Sigmoid colon (tissue), 7 donors: ENCODE data around the gene CREB3L2. TPM values are rescaled to one million over a fixed set of nuclear protein-coding genes. Genes with fewer than 3 reads are reported as not detected.

ENCODE experiments used
- DNase-seq: peaks from one replicate; pipeline ENCODE4 v3.0.0-alpha.2; 2019
- H3K27ac ChIP-seq, 4 donors: fragments of 200-600 bp; sonication (generic); one replicate each; pipeline ENCODE4 v1.5.1; 2016 to 2019; ENCODE audit warnings: mild to moderate bottlenecking in 1 of 4
- H3K27me3 ChIP-seq, 3 donors: fragments of 200-600 bp; sonication (generic); one replicate each; pipeline ENCODE4 v1.5.1; 2019; ENCODE audit warnings: mild to moderate bottlenecking in 1 of 3
- H3K36me3 ChIP-seq, 4 donors: fragments of 200-600 bp; sonication (generic); one replicate each; pipeline ENCODE4 v1.5.1; 2016 to 2019
- H3K4me1 ChIP-seq, 4 donors: fragments of 200-600 bp; sonication (generic); one replicate each; pipeline ENCODE4 v1.5.1; 2017 to 2019
- H3K4me3 ChIP-seq, 4 donors: fragments of 200-600 bp; sonication (generic); one replicate each; pipeline ENCODE4 v1.5.1; 2017 to 2019; ENCODE audit warnings: mild to moderate bottlenecking in 2 of 4, moderate library complexity in 1 of 4
- H3K9me3 ChIP-seq, 4 donors: fragments of 200-600 bp in 3 of 4; sonication (generic) in 3 of 4; one replicate each; pipeline versions ENCODE4 v1.5.1 to v1.6.1; 2013 to 2019
- EP300 ChIP-seq, 4 donors: sonication (generic); formaldehyde crosslinking; IDR thresholded peaks; one replicate each; pipeline ENCODE4 v1.6.1; 2017; ENCODE audit warnings: antibody characterized with exemption in 4 of 4
- POLR2A ChIP-seq, 2 donors: fragments of 450-650 bp; IDR thresholded peaks; one replicate each; pipeline ENCODE4 v1.6.1; 2016; ENCODE audit warnings: antibody characterized with exemption in 2 of 2, mild to moderate bottlenecking in 2 of 2, moderate library complexity in 2 of 2
- POLR2AphosphoS5 ChIP-seq, 4 donors: sonication (generic); formaldehyde crosslinking; IDR thresholded peaks; one replicate each; pipeline ENCODE4 v1.6.1; 2017; ENCODE audit warnings: antibody characterized with exemption in 4 of 4
- WGBS, 2 donors: extraction: QIAGEN DNeasy Blood & Tissue Kit; methylation state at CpG; one replicate each; pipeline ENCODE4 v1.1.7; 2013; 5-methylcytosine and 5-hydroxymethylcytosine counted together
- intact Hi-C: fragments of 100-400 bp; cut with DNase I; formaldehyde crosslinking; loops from one replicate; pipeline ENCODE4 v1.15.1; 2023
- polyA plus RNA-seq, 3 donors: library from polyadenylated mRNA; stranded (reverse); fragments of 200-250 nt; gene quantifications; one replicate each; pipeline ENCODE4 v1.2.3, GENCODE V29; 2013
- total RNA-seq, 4 donors: library from RNA; depleted of rRNA; stranded (reverse); fragments of >200 nt; gene quantifications; one replicate each; pipeline ENCODE4 v1.1.0, GENCODE V29; 2016
- TF ChIP-seq, protein P1 (sequence below), 4 experiments: fragments of 450-650 bp in 3 of 4; fragments of 200-600 bp in 1 of 4; IDR thresholded peaks; one replicate each; pipeline ENCODE4 v1.5.1; 2016 to 2019; ENCODE audit warnings: antibody characterized with exemption in 4 of 4, mild to moderate bottlenecking in 3 of 4, moderate library complexity in 2 of 4
- donor health status: healthy with polysubstance abuse.
- donor health status: Bipolar disorder and iron deficiency.
- donor health status: healthy.

Gene CREB3L2
- total and polyA plus RNA-seq, 7 donors: 3.0 to 41.3 (median 26.0) TPM

DNA sequence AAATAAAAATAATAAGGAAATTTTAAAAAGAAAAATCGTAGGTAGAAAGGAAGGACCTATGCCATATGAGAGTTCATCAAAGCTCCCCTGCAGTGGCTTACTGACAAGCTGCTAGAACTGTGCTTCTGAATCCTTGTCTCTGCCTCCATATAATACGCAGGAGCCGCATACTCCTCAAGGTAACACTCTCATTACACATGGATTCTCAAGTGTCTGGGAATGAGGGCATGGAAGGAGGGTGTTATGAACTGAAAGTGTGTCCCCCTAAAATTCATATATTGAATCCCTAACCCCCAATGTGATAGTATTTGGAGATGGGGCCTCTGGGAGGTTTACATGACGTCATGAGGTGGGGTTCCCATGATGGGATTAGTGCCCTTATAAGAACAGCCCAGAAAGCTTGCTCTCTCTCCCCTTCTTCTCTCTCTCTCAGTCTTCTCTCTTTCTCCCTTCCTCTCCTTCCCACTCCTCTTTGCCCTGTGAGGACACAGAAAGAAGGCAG lies 35.2 kb downstream of the CREB3L2 start:
- TF ChIP-seq, protein P1, sequence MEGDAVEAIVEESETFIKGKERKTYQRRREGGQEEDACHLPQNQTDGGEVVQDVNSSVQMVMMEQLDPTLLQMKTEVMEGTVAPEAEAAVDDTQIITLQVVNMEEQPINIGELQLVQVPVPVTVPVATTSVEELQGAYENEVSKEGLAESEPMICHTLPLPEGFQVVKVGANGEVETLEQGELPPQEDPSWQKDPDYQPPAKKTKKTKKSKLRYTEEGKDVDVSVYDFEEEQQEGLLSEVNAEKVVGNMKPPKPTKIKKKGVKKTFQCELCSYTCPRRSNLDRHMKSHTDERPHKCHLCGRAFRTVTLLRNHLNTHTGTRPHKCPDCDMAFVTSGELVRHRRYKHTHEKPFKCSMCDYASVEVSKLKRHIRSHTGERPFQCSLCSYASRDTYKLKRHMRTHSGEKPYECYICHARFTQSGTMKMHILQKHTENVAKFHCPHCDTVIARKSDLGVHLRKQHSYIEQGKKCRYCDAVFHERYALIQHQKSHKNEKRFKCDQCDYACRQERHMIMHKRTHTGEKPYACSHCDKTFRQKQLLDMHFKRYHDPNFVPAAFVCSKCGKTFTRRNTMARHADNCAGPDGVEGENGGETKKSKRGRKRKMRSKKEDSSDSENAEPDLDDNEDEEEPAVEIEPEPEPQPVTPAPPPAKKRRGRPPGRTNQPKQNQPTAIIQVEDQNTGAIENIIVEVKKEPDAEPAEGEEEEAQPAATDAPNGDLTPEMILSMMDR (IDR thresholded peaks at IDR 0.05): no peak
- no peak for TF ChIP-seq POLR2AphosphoS5 (IDR thresholded peaks at IDR 0.05)
- TF ChIP-seq EP300 (IDR thresholded peaks at IDR 0.05): no peak
- no peak for TF ChIP-seq POLR2A (IDR thresholded peaks at IDR 0.05)
- intact Hi-C loops: no loop called here
- peaks cover 0 to 91% (median 64%) of the 10 kb centered on the region in 4 donors for H3K4me1 ChIP-seq

GRCh38 chr7:137965942-137966640 lies 35.8 kb downstream of the CREB3L2 start:
- no peaks in the 10 kb centered on the region for H3K9me3 ChIP-seq
- TF ChIP-seq POLR2A (IDR thresholded peaks at IDR 0.05): no peak
- TF ChIP-seq POLR2AphosphoS5 (IDR thresholded peaks at IDR 0.05): no peak
- no peak for TF ChIP-seq EP300 (IDR thresholded peaks at IDR 0.05)
- TF ChIP-seq, protein P1 (IDR thresholded peaks at IDR 0.05): no peak
- peak overlapping the region in 2 of 4 donors; percentile 63 to 86 for H3K27ac ChIP-seq
- 75 to 79% methylated on average over 2 of the region's 2 CpGs for WGBS, 2 donors
- H3K36me3 ChIP-seq: peaks cover 0 to 5% (median 0%) of the 10 kb centered on the region in 4 donors
- no peak for DNase-seq
- H3K4me1 ChIP-seq: peaks cover 0 to 91% (median 60%) of the 10 kb centered on the region in 4 donors
- intact Hi-C loops: no loop called here
- H3K27me3 ChIP-seq: no peaks in the 10 kb centered on the region
- H3K4me3 ChIP-seq: no peak overlapping the region

More for the DNA sequence above, 35.2 kb downstream of the CREB3L2 start:
- no peaks in the 10 kb centered on the region for H3K27me3 ChIP-seq
- H3K4me3 ChIP-seq: no peak overlapping the region
- H3K9me3 ChIP-seq: no peaks in the 10 kb centered on the region
- H3K36me3 ChIP-seq: peaks cover 0 to 5% (median 0%) of the 10 kb centered on the region in 4 donors
- peak overlapping the region in 3 of 4 donors; percentile 19 to 86 (median 63) for H3K27ac ChIP-seq
- WGBS, 2 donors: 84 to 92% methylated on average over 4 of the region's 4 CpGs
- DNase-seq: no peak

DNA sequence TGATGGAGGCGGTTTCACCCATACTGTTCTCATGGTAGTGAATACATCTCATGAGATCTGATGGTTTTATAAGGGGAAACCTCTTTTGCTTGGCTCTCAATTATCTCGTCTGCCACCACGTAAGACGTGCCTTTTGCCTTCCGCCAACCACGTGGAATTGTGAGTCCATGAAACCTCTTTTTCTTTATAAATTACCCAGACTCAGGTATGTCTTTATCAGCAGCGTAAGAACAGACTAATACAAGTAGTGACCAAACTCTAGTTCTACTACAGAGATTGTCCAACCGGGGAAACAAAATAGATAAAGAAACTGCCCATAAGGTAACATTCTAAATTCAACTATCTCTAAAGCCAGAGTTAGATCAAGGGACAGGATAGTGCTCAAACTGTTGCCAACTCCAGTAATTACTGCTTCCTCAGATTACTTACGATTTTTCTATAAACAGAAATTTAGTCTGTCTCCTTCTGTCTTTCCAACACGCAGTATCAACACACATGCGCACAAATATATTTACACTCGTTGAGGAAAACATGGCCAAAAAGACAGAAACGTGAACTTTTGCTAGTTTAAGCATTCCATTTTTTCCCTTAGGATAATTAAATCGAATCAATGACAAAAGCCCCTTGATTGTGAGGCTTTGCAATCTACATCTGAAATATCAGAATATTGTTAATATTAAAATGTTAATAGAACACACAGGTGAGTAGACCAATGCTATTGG lies 36.9 kb downstream of the CREB3L2 start:
- 92 to 93% methylated on average over 14 of the region's 14 CpGs for WGBS, 2 donors
- TF ChIP-seq, protein P1 (IDR thresholded peaks at IDR 0.05): no peak
- no peak for TF ChIP-seq POLR2AphosphoS5 (IDR thresholded peaks at IDR 0.05)
- no peak for TF ChIP-seq EP300 (IDR thresholded peaks at IDR 0.05)
- TF ChIP-seq POLR2A (IDR thresholded peaks at IDR 0.05): no peak
- DNase-seq: no peak
- H3K4me3 ChIP-seq: no peak overlapping the region
- H3K36me3 ChIP-seq: peaks cover 0 to 5% (median 0%) of the 10 kb centered on the region in 4 donors
- no peaks in the 10 kb centered on the region for H3K27me3 ChIP-seq
- H3K4me1 ChIP-seq: peaks cover 0 to 80% (median 50%) of the 10 kb centered on the region in 4 donors
- intact Hi-C loops: no loop called here
- H3K27ac ChIP-seq: no peak overlapping the region
- no peaks in the 10 kb centered on the region for H3K9me3 ChIP-seq

GRCh38 chr7:137962875-137963507 lies 38.9 kb downstream of the CREB3L2 start:
- peaks cover 0 to 80% (median 42%) of the 10 kb centered on the region in 4 donors for H3K4me1 ChIP-seq
- peak overlapping the region in 1 of 4 donors; percentile 20 for H3K27ac ChIP-seq
- intact Hi-C loops: no loop called here
- no peak for TF ChIP-seq POLR2A (IDR thresholded peaks at IDR 0.05)
- TF ChIP-seq EP300 (IDR thresholded peaks at IDR 0.05): no peak
- TF ChIP-seq, protein P1 (IDR thresholded peaks at IDR 0.05): no peak
- no peak for TF ChIP-seq POLR2AphosphoS5 (IDR thresholded peaks at IDR 0.05)
- no peak overlapping the region for H3K4me3 ChIP-seq
- H3K36me3 ChIP-seq: peaks cover 0 to 9% (median 0%) of the 10 kb centered on the region in 4 donors
- H3K27me3 ChIP-seq: no peaks in the 10 kb centered on the region
- H3K9me3 ChIP-seq: no peaks in the 10 kb centered on the region
- WGBS, 2 donors: 81 to 86% methylated on average over 7 of the region's 7 CpGs
- no peak for DNase-seq
